GM12891 (cell line): ENCODE data around the gene RFTN2. TPM values are rescaled to one million over a fixed set of nuclear protein-coding genes. Genes with fewer than 3 reads are reported as not detected.
A peak's percentile ranks its signal among the peaks of the same experiment; 100 is the strongest.
"Not testable (repeated sequence)": the region's sequence is repeated elsewhere in the genome, so short reads cannot be mapped to it uniquely, and the experiment has no call there.

Experiments
- DNase-seq: peaks from one replicate; pipeline ENCODE4 v3.0.0; 2011; ENCODE audit warnings: low spot score; ENCODE audit not compliant: insufficient read length
- FAIRE-seq: peaks from 2 replicates; lab custom pipeline; 2011; peaks lifted over from hg19 to GRCh38; lab: Jason Lieb, UNC
- PAX5 ChIP-seq: IDR thresholded peaks from 2 replicates; pipeline ENCODE4 v1.6.1; 2011; ENCODE audit warnings: low read length, moderate library complexity, mild to moderate bottlenecking; ENCODE audit not compliant: insufficient read depth, severe bottlenecking
- POLR2A ChIP-seq: IDR thresholded peaks from 2 replicates; pipeline ENCODE4 v1.6.1; 2011; ENCODE audit warnings: low read depth, low read length, control low read depth
- POLR2AphosphoS5 ChIP-seq: IDR thresholded peaks from 2 replicates; pipeline ENCODE4 v1.6.1; 2011; ENCODE audit warnings: low read depth, low read length, control low read depth
- POU2F2 ChIP-seq: IDR thresholded peaks from 2 replicates; pipeline ENCODE4 v1.6.1; 2011; ENCODE audit warnings: low read depth, mild to moderate bottlenecking, control low read depth, low read length, moderate library complexity
- SPI1 ChIP-seq: IDR thresholded peaks from 2 replicates; pipeline ENCODE4 v1.6.1; 2011; ENCODE audit warnings: low read depth, low read length, control low read depth
- TAF1 ChIP-seq: IDR thresholded peaks from 2 replicates; pipeline ENCODE4 v1.6.1; 2011; ENCODE audit warnings: low read depth, low read length, control low read depth
- polyA plus RNA-seq: library from polyadenylated mRNA; unstranded; fragments of >200 nt; gene quantifications from one replicate; pipeline ENCODE4 v1.2.1, GENCODE V29; 2012; ENCODE audit warnings: low read depth, missing spikeins, inconsistent platforms; ENCODE audit not compliant: missing spikeins

RFTN2 gene
- polyA plus RNA-seq: 0.06 TPM

- FAIRE-seq: no peak
- DNase-seq: no peak
These were observed at the start of gene RFTN2 for GRCh38 chr2:197675246-197675645. TSS of gene RFTN2 (minus strand) at chr2:197675587. CDS start at chr2:197675458, 129 bp downstream.

GRCh38 chr2:197717863-197718262, 42.5 kb upstream of the RFTN2 start:
- TF ChIP-seq POU2F2 (no peak), TAF1 (no peak), POLR2A (no peak), PAX5 (no peak), POLR2AphosphoS5 (no peak), SPI1 (no peak)
- no peak for FAIRE-seq

More at GRCh38 chr2:197675246-197675645, at the start of gene RFTN2:
- no peak for TF ChIP-seq TAF1
- no peak for TF ChIP-seq SPI1
- TF ChIP-seq POU2F2: no peak
- no peak for TF ChIP-seq PAX5
- no peak for TF ChIP-seq POLR2AphosphoS5
- no peak for TF ChIP-seq POLR2A

GRCh38 chr2:197713271-197713670, 37.9 kb upstream of the RFTN2 start:
- DNase-seq: no peak
- TF ChIP-seq POU2F2: no peak
- no peak for FAIRE-seq

More at GRCh38 chr2:197717863-197718262, 42.5 kb upstream of the RFTN2 start:
- no peak for DNase-seq

GRCh38 chr2:197711578-197711977, 36.2 kb upstream of the RFTN2 start:
- no peak for TF ChIP-seq POLR2A
- TF ChIP-seq SPI1: no peak
- no peak for TF ChIP-seq PAX5
- no peak for TF ChIP-seq POU2F2
- no peak for DNase-seq
- peak; percentile 48 for FAIRE-seq

- FAIRE-seq: peak; percentile 90
- peak; percentile 25 for DNase-seq
- TF ChIP-seq POU2F2 (0 out of 2 replicates have a peak, but pooled peaks have one; percentile 26), SPI1 (peak; percentile 89), POLR2A (no peak)
These were observed 35.1 kb upstream of the RFTN2 start for GRCh38 chr2:197710424-197711042.

GRCh38 chr2:197709140-197709539, 33.8 kb upstream of the RFTN2 start:
- not testable (repeated sequence) for FAIRE-seq, DNase-seq

- no peak for FAIRE-seq
- DNase-seq: no peak
- TF ChIP-seq PAX5 (no peak), POLR2A (no peak), POU2F2 (no peak), POLR2AphosphoS5 (no peak), SPI1 (no peak), TAF1 (no peak)
These were observed 32.9 kb upstream of the RFTN2 start for GRCh38 chr2:197708331-197708730.

GRCh38 chr2:197707316-197708213, 32.2 kb upstream of the RFTN2 start:
- TF ChIP-seq POU2F2 (no peak), PAX5 (no peak), TAF1 (no peak), POLR2A (no peak)
- no peak for DNase-seq
- FAIRE-seq: peak; percentile 73

GRCh38 chr2:197706839-197707207, 31.4 kb upstream of the RFTN2 start:
- DNase-seq: no peak
- no peak for FAIRE-seq
- TF ChIP-seq POLR2AphosphoS5 (no peak), POU2F2 (no peak), PAX5 (no peak), POLR2A (no peak), SPI1 (no peak), TAF1 (no peak)
